Measurements from ENCODE around the gene WBP2. TPM values are rescaled to one million over a fixed set of nuclear protein-coding genes. Genes with fewer than 3 reads are reported as not detected.

The WBP2 gene
- total RNA-seq, 1 experiment from 2014 or later: 72.3 TPM

- Mint-ChIP-seq H3K9me3 (ENCODE audit: unreplicated experiment) (no peaks in the 10 kb centered on the region), H3K4me1 (ENCODE audit: low read depth, unreplicated experiment) (no peaks in the 10 kb centered on the region), H3K36me3 (ENCODE audit: insufficient read depth, unreplicated experiment) (peaks cover 35% of the 10 kb centered on the region), H3K27me3 (ENCODE audit: insufficient read depth, unreplicated experiment) (no peaks in the 10 kb centered on the region), H3K27ac (ENCODE audit: unreplicated experiment) (no peak overlapping the region), H3K4me3 (ENCODE audit: unreplicated experiment) (no peak overlapping the region)
- no peaks in the 10 kb centered on the region for H3K27me3 ChIP-seq (replicated peaks; ENCODE audit: control insufficient read depth, insufficient read depth, low read length)
- H3K36me3 ChIP-seq (ENCODE audit: control insufficient read depth, insufficient read depth, low read length): no peaks in the 10 kb centered on the region; the same call in 1 of the 2 replicates
- H3K4me1 ChIP-seq: no peaks in the 10 kb centered on the region
- CTCF ChIA-PET: interaction anchor here (0.6 kb wide), 1 partner anchor 57 kb away, joined by 3 read pairs; no protein-coding TSS in a partner anchor
- H3K9me3 ChIP-seq: no peaks in the 10 kb centered on the region
- no peak for TF ChIP-seq CTCF (IDR thresholded peaks at IDR 0.05; ENCODE audit: insufficient read depth in 1 of 2, low read depth in 1 of 2, low read length in 1 of 2, severe bottlenecking in 1 of 2, unreplicated experiment in 1 of 2)
- no peak for DNase-seq
- no peak overlapping the region for H3K4me3 ChIP-seq (ENCODE audit: low read depth, low read length)
- POLR2A ChIA-PET: interaction anchor here (0.6 kb wide), 1 partner anchor 56 kb away, joined by 6 read pairs; the partner anchor contains the start of gene WBP2
- BruUV-seq (replicated peaks): no TSS peak
- intact Hi-C loops (cut with micrococcal nuclease; ENCODE audit: unreplicated experiment): no loop called here
Observed at GRCh38 chr17:75799402-75799801, 55.7 kb downstream of the WBP2 start.

- Mint-ChIP-seq H3K27me3 (ENCODE audit: insufficient read depth, unreplicated experiment) (no peaks in the 10 kb centered on the region), H3K36me3 (ENCODE audit: insufficient read depth, unreplicated experiment) (peaks cover 32% of the 10 kb centered on the region), H3K27ac (ENCODE audit: unreplicated experiment) (no peak overlapping the region), H3K9me3 (ENCODE audit: unreplicated experiment) (no peaks in the 10 kb centered on the region), H3K4me3 (ENCODE audit: unreplicated experiment) (no peak overlapping the region), H3K4me1 (ENCODE audit: low read depth, unreplicated experiment) (no peaks in the 10 kb centered on the region)
- no peaks in the 10 kb centered on the region for H3K9me3 ChIP-seq
- no peaks in the 10 kb centered on the region for H3K4me1 ChIP-seq
- ChIA-PET POLR2A (interaction anchor here (0.6 to 1.0 kb wide), 2 partner anchors 16 to 46 kb away, joined by 3 to 7 read pairs; a partner anchor contains a TSS), CTCF (interaction anchor here (0.6 to 0.7 kb wide), 3 partner anchors 15 to 110 kb away, joined by 3 to 7 read pairs (median 4); partner anchors contain the start of gene UNC13D)
- TF ChIP-seq CTCF (IDR thresholded peaks at IDR 0.05; ENCODE audit: insufficient read depth in 1 of 2, low read depth in 1 of 2, low read length in 1 of 2, severe bottlenecking in 1 of 2, unreplicated experiment in 1 of 2): no peak
- intact Hi-C loops (cut with micrococcal nuclease; ENCODE audit: unreplicated experiment): no loop called here
- no TSS peak for BruUV-seq (replicated peaks)
- no peaks in the 10 kb centered on the region for H3K27me3 ChIP-seq (replicated peaks; ENCODE audit: control insufficient read depth, insufficient read depth, low read length)
- H3K4me3 ChIP-seq (ENCODE audit: low read depth, low read length): no peak overlapping the region
- H3K36me3 ChIP-seq (ENCODE audit: control insufficient read depth, insufficient read depth, low read length): peaks cover 2% of the 10 kb centered on the region; the same call in 1 of the 2 replicates
- DNase-seq: no peak
Observed at GRCh38 chr17:75795820-75796607, 59.1 kb downstream of the WBP2 start.

Other genes starting within 250 kb of the WBP2 start
- 0.20 TPM in 1 of 2 replicates, not detected in the other for gene SMIM5, start 221.9 kb downstream of the WBP2 start, total RNA-seq (2022)
- gene RECQL5, start 188.2 kb downstream of the WBP2 start, total RNA-seq (2022): 67.0 and 67.7 TPM in 2 replicates
- gene SAP30BP, start 188.0 kb downstream of the WBP2 start, total RNA-seq (2022): 119 and 126 TPM in 2 replicates
- gene ITGB4, start 133.9 kb downstream of the WBP2 start, total RNA-seq (2022): 50.8 and 55.4 TPM in 2 replicates
- 41.1 and 45.0 TPM in 2 replicates for gene GALK1, start 90.1 kb downstream of the WBP2 start, total RNA-seq (2022)
- gene UNK, start 70.5 kb downstream of the WBP2 start, total RNA-seq (2022): 31.2 and 33.3 TPM in 2 replicates
- gene UNC13D, start 10.9 kb downstream of the WBP2 start, total RNA-seq (2022): 5.5 and 9.0 TPM in 2 replicates
- gene TRIM47, start 23.2 kb upstream of the WBP2 start, total RNA-seq (2022): 2.0 and 2.5 TPM in 2 replicates
- 23.1 and 25.2 TPM in 2 replicates for gene TRIM65, start 41.6 kb upstream of the WBP2 start, total RNA-seq (2022)
- gene MRPL38, start 49.5 kb upstream of the WBP2 start, total RNA-seq (2022): 157 and 163 TPM in 2 replicates
- 13.9 and 14.1 TPM in 2 replicates for gene FBF1, start 85.7 kb upstream of the WBP2 start, total RNA-seq (2022)
- 43.7 and 48.3 TPM in 2 replicates for gene ACOX1, start 123.8 kb upstream of the WBP2 start, total RNA-seq (2022)
- gene TEN1, start 123.9 kb upstream of the WBP2 start, total RNA-seq (2022): 19.1 and 20.3 TPM in 2 replicates
- 5.2 and 6.8 TPM in 2 replicates for gene CDK3, start 145.5 kb upstream of the WBP2 start, total RNA-seq (2022)
- gene EVPL, start 172.0 kb upstream of the WBP2 start, total RNA-seq (2022): 0.16 and 0.46 TPM in 2 replicates
- 105 and 113 TPM in 2 replicates for gene SRP68, start 217.2 kb upstream of the WBP2 start, total RNA-seq (2022)
- gene GALR2, start 219.4 kb upstream of the WBP2 start, total RNA-seq (2022): 0.50 and 0.79 TPM in 2 replicates
- gene ZACN, start 223.8 kb upstream of the WBP2 start, total RNA-seq (2022): 0.34 TPM in 1 of 2 replicates, not detected in the other
- 205 TPM in 2 replicates for gene EXOC7, start 248.5 kb upstream of the WBP2 start, total RNA-seq (2022)

Data from Caco-2 (cell line).